ENCODE results near the gene ANTXR2.

Gene ANTXR2

GRCh38 chr4:80090090-80090489, 17.1 kb upstream of the ANTXR2 start:
- H3K36me3 ChIP-seq (ENCODE audit: control insufficient read depth, insufficient read depth, low read length), result no peaks in the 10 kb centered on the region
- H3K27me3 ChIP-seq (ENCODE audit: control insufficient read depth, insufficient read depth, low read length), result no peaks in the 10 kb centered on the region
- H3K9me3 ChIP-seq (ENCODE audit: control insufficient read depth, low read length), result no peaks in the 10 kb centered on the region
- H3K4me3 ChIP-seq (ENCODE audit: low read depth, low read length), result no peak overlapping the region
- no peak overlapping the region for H3K4me2 ChIP-seq (ENCODE audit: low read length)
- H3K4me1 ChIP-seq, result no peaks in the 10 kb centered on the region
- TF ChIP-seq CTCF (IDR thresholded peaks at IDR 0.05), result no peak
- H3K9ac ChIP-seq, result no peak overlapping the region
- no peak overlapping the region for H3K27ac ChIP-seq
- no peak overlapping the region for H2AFZ ChIP-seq
- H3K79me2 ChIP-seq, result no peaks in the 10 kb centered on the region

GRCh38 chr4:80088471-80088870, 15.4 kb upstream of the ANTXR2 start:
- Histone ChIP-seq H3K4me3 (ENCODE audit: low read depth, low read length) (no peak overlapping the region), H3K4me2 (ENCODE audit: low read length) (no peak overlapping the region), H3K36me3 (ENCODE audit: control insufficient read depth, insufficient read depth, low read length) (no peaks in the 10 kb centered on the region), H3K9me3 (ENCODE audit: control insufficient read depth, low read length) (no peaks in the 10 kb centered on the region), H3K79me2 (no peaks in the 10 kb centered on the region), H3K27ac (no peak overlapping the region), H3K27me3 (ENCODE audit: control insufficient read depth, insufficient read depth, low read length) (no peaks in the 10 kb centered on the region), H3K4me1 (no peaks in the 10 kb centered on the region), H3K9ac (no peak overlapping the region), H2AFZ (no peak overlapping the region)
- no peak for TF ChIP-seq CTCF (IDR thresholded peaks at IDR 0.05)

- no peak overlapping the region for H3K4me3 ChIP-seq (ENCODE audit: low read depth, low read length)
- H3K9ac ChIP-seq, result no peak overlapping the region
- TF ChIP-seq CTCF (IDR thresholded peaks at IDR 0.05), result no peak
- no peak overlapping the region for H3K27ac ChIP-seq
- no peaks in the 10 kb centered on the region for H3K4me1 ChIP-seq
- H3K4me2 ChIP-seq (ENCODE audit: low read length), result no peak overlapping the region
- H3K79me2 ChIP-seq, result no peaks in the 10 kb centered on the region
- no peaks in the 10 kb centered on the region for H3K27me3 ChIP-seq (ENCODE audit: control insufficient read depth, insufficient read depth, low read length)
- H3K36me3 ChIP-seq (ENCODE audit: control insufficient read depth, insufficient read depth, low read length), result no peaks in the 10 kb centered on the region
- no peaks in the 10 kb centered on the region for H3K9me3 ChIP-seq (ENCODE audit: control insufficient read depth, low read length)
- no peak overlapping the region for H2AFZ ChIP-seq
Observed at GRCh38 chr4:80086296-80086695, 13.3 kb upstream of the ANTXR2 start.

GRCh38 chr4:80085081-80085480, 12.1 kb upstream of the ANTXR2 start:
- no peaks in the 10 kb centered on the region for H3K79me2 ChIP-seq
- no peak overlapping the region for H3K4me2 ChIP-seq (ENCODE audit: low read length)
- no peak for TF ChIP-seq CTCF (IDR thresholded peaks at IDR 0.05)
- no peak overlapping the region for H3K4me3 ChIP-seq (ENCODE audit: low read depth, low read length)
- H3K9ac ChIP-seq, result no peak overlapping the region
- H3K36me3 ChIP-seq (ENCODE audit: control insufficient read depth, insufficient read depth, low read length), result no peaks in the 10 kb centered on the region
- no peak overlapping the region for H2AFZ ChIP-seq
- no peak overlapping the region for H3K27ac ChIP-seq
- no peaks in the 10 kb centered on the region for H3K27me3 ChIP-seq (ENCODE audit: control insufficient read depth, insufficient read depth, low read length)
- no peaks in the 10 kb centered on the region for H3K9me3 ChIP-seq (ENCODE audit: control insufficient read depth, low read length)
- H3K4me1 ChIP-seq, result no peaks in the 10 kb centered on the region

GRCh38 chr4:80082693-80083092, 9.7 kb upstream of the ANTXR2 start:
- no peak overlapping the region for H3K4me2 ChIP-seq (ENCODE audit: low read length)
- no peak overlapping the region for H3K4me3 ChIP-seq (ENCODE audit: low read depth, low read length)
- no peaks in the 10 kb centered on the region for H3K9me3 ChIP-seq (ENCODE audit: control insufficient read depth, low read length)
- no peak for TF ChIP-seq CTCF (IDR thresholded peaks at IDR 0.05)
- no peaks in the 10 kb centered on the region for H3K4me1 ChIP-seq
- H3K9ac ChIP-seq, result no peak overlapping the region
- no peaks in the 10 kb centered on the region for H3K79me2 ChIP-seq
- no peaks in the 10 kb centered on the region for H3K36me3 ChIP-seq (ENCODE audit: control insufficient read depth, insufficient read depth, low read length)
- no peak overlapping the region for H2AFZ ChIP-seq
- no peak overlapping the region for H3K27ac ChIP-seq
- no peaks in the 10 kb centered on the region for H3K27me3 ChIP-seq (ENCODE audit: control insufficient read depth, insufficient read depth, low read length)

Measured in parathyroid adenoma (tissue), 2 donors.